ENCODE data around the gene ZNF428.
A peak's percentile ranks its signal among the peaks of the same experiment; 100 is the strongest.

Gene ZNF428

DNA sequence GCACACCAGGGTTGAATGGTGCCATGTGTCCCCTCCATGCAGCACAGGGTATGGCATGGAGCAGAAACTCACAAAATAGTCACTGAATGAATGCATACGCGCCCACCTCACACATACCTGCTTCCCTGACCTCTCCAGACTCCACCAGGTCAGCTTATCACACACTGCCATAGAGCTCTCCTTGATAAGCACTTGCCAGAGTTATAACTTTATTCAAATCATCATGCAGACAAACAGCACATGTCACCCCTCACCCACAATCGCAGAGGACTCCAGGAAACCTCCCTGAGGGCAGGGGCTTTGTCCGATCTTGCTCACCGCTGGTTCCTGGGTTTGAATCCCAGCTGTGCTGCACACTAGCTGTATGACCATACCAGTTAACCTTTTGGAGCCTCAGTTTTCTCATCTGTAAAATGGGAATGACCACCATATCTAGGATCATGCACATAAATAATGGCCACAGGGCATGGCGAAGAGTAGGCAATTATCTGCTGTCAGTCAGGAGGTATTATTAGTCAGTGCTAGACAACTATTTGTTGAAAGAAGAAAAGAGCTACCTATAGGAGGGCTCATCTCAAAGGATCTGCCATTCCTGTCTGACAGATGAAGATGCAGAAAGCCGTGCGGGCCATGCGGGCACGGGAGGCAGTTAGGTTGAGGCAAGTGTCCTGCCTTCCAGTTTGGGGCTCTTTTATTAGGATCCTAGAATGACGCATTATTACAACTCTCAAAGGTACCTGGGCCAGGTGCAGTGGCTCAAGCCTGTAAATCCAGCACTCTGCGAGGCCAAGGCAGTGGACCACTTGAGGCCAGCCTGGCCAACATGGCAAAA is 58.1 kb downstream of the ZNF428 start:
- no peak for DNase-seq

DNA sequence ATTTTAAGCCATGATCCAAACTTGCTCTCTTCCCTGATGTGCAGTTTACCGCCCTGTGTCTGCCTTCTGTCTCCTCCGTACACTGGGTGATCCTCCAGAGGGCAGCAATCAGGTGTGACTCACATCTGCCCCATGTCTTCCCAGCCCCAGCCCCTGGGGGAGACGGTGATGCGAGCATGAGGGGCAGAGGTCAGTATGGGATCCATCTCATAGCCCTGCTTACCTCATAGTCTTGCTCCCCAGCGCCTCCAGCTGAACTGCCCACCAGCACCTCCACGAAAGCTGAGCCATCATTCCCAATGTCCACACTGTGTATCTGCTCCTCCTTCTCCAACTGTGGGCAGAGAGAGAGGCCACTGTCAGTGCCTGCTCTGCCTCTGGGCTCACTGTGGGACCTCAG is 58.7 kb downstream of the ZNF428 start:
- DNase-seq: peak; percentile 15
